ENCODE measurements around the gene GRIK2.

- TF ChIP-seq CTCF (conservative IDR thresholded peaks at IDR 0.05) (no peak), EZH2 (IDR thresholded peaks at IDR 0.05; ENCODE audit: low read depth) (no peak)
Measured at GRCh38 chr6:101800598-101800997, 407.1 kb downstream of the GRIK2 start.

All from PC-9 (cell line).